Nephron (organoid): ENCODE results near the gene TM4SF1.

Experiments used
- H3K27ac Mint-ChIP-seq, 3 experiments: 2 replicates each; pipeline ENCODE4 v1.8.0; 2020; ENCODE audit warnings: mixed read lengths in 3 of 3, mild to moderate bottlenecking in 2 of 3, moderate library complexity in 1 of 3
- H3K27me3 Mint-ChIP-seq: 2 replicates; pipeline ENCODE4 v1.8.0; 2021; ENCODE audit warnings: low read depth, mild to moderate bottlenecking, moderate library complexity, mixed read lengths
- H3K36me3 Mint-ChIP-seq: 2 replicates; pipeline ENCODE4 v1.8.0; 2020; ENCODE audit warnings: low read depth, mixed read lengths
- H3K4me1 Mint-ChIP-seq: 2 replicates; pipeline ENCODE4 v1.8.0; 2020; ENCODE audit warnings: mixed read lengths
- H3K4me3 Mint-ChIP-seq, 3 experiments: 2 replicates each; pipeline ENCODE4 v1.8.0; 2020; ENCODE audit warnings: mild to moderate bottlenecking in 3 of 3, mixed read lengths in 3 of 3, moderate library complexity in 2 of 3
- H3K9me3 Mint-ChIP-seq: 2 replicates; pipeline ENCODE4 v1.8.0; 2020; ENCODE audit warnings: mixed read lengths
- CTCF ChIP-seq, 3 experiments: fragments of 200-600 bp; sonication (generic); IDR thresholded peaks; one replicate each; pipeline ENCODE4 v1.5.0; 2021; ENCODE audit warnings: antibody characterized with exemption in 3 of 3; ENCODE audit not compliant: unreplicated experiment in 3 of 3

TM4SF1 gene

GRCh38 chr3:149332227-149332765, 45.2 kb downstream of the TM4SF1 start:
- H3K36me3 Mint-ChIP-seq = no peaks in the 10 kb centered on the region
- no peaks in the 10 kb centered on the region for H3K9me3 Mint-ChIP-seq
- peak overlapping the region; percentile 5 to 55 (median 8) for H3K27ac Mint-ChIP-seq
- no peaks in the 10 kb centered on the region for H3K27me3 Mint-ChIP-seq
- no peak overlapping the region for H3K4me3 Mint-ChIP-seq
- H3K4me1 Mint-ChIP-seq = peaks cover 12% of the 10 kb centered on the region
- TF ChIP-seq CTCF (IDR thresholded peaks at IDR 0.05; ENCODE audit: unreplicated experiment in 3 of 3) = no peak

GRCh38 chr3:149331396-149331795, 46.1 kb downstream of the TM4SF1 start:
- no peak for TF ChIP-seq CTCF (IDR thresholded peaks at IDR 0.05; ENCODE audit: unreplicated experiment in 3 of 3)
- Mint-ChIP-seq H3K4me1 (peaks cover 12% of the 10 kb centered on the region), H3K9me3 (no peaks in the 10 kb centered on the region), H3K27me3 (no peaks in the 10 kb centered on the region), H3K27ac (no peak overlapping the region), H3K4me3 (no peak overlapping the region), H3K36me3 (no peaks in the 10 kb centered on the region)

- TF ChIP-seq CTCF (IDR thresholded peaks at IDR 0.05; ENCODE audit: unreplicated experiment in 3 of 3) = no peak
- no peak overlapping the region for H3K27ac Mint-ChIP-seq
- H3K36me3 Mint-ChIP-seq = no peaks in the 10 kb centered on the region
- peaks cover 12% of the 10 kb centered on the region for H3K4me1 Mint-ChIP-seq
- H3K9me3 Mint-ChIP-seq = no peaks in the 10 kb centered on the region
- no peak overlapping the region for H3K4me3 Mint-ChIP-seq
- H3K27me3 Mint-ChIP-seq = no peaks in the 10 kb centered on the region
Observed at GRCh38 chr3:149330609-149331331, 46.7 kb downstream of the TM4SF1 start.

- Mint-ChIP-seq H3K9me3 (no peaks in the 10 kb centered on the region), H3K4me3 (no peak overlapping the region), H3K4me1 (peaks cover 5% of the 10 kb centered on the region), H3K27me3 (no peaks in the 10 kb centered on the region), H3K27ac (no peak overlapping the region), H3K36me3 (no peaks in the 10 kb centered on the region)
- TF ChIP-seq CTCF (IDR thresholded peaks at IDR 0.05; ENCODE audit: unreplicated experiment in 3 of 3) = no peak
Observed at GRCh38 chr3:149327156-149327555, 50.3 kb downstream of the TM4SF1 start.

GRCh38 chr3:149325581-149325980, 51.9 kb downstream of the TM4SF1 start:
- H3K4me1 Mint-ChIP-seq = no peaks in the 10 kb centered on the region
- H3K27me3 Mint-ChIP-seq = no peaks in the 10 kb centered on the region
- H3K27ac Mint-ChIP-seq = no peak overlapping the region
- H3K9me3 Mint-ChIP-seq = no peaks in the 10 kb centered on the region
- no peak overlapping the region for H3K4me3 Mint-ChIP-seq
- no peak for TF ChIP-seq CTCF (IDR thresholded peaks at IDR 0.05; ENCODE audit: unreplicated experiment in 3 of 3)
- no peaks in the 10 kb centered on the region for H3K36me3 Mint-ChIP-seq

GRCh38 chr3:149324332-149324731, 53.1 kb downstream of the TM4SF1 start:
- H3K36me3 Mint-ChIP-seq = no peaks in the 10 kb centered on the region
- no peaks in the 10 kb centered on the region for H3K9me3 Mint-ChIP-seq
- no peak for TF ChIP-seq CTCF (IDR thresholded peaks at IDR 0.05; ENCODE audit: unreplicated experiment in 3 of 3)
- H3K27ac Mint-ChIP-seq = no peak overlapping the region
- H3K4me1 Mint-ChIP-seq = no peaks in the 10 kb centered on the region
- no peak overlapping the region for H3K4me3 Mint-ChIP-seq
- no peaks in the 10 kb centered on the region for H3K27me3 Mint-ChIP-seq
